HG03175 (cell line): ENCODE data around the gene FGF7.
"Not testable (repeated sequence)": the region's sequence is repeated elsewhere in the genome, so short reads cannot be mapped to it uniquely, and the experiment has no call there.

Experiments
- ATAC-seq: cut with Tn5 transposase; IDR thresholded peaks from one replicate; pipeline ENCODE4 v1.9.1; 2021; ENCODE audit warnings: mild to moderate bottlenecking, moderate library complexity; ENCODE audit not compliant: unreplicated experiment

FGF7 gene, protein sequence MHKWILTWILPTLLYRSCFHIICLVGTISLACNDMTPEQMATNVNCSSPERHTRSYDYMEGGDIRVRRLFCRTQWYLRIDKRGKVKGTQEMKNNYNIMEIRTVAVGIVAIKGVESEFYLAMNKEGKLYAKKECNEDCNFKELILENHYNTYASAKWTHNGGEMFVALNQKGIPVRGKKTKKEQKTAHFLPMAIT

DNA sequence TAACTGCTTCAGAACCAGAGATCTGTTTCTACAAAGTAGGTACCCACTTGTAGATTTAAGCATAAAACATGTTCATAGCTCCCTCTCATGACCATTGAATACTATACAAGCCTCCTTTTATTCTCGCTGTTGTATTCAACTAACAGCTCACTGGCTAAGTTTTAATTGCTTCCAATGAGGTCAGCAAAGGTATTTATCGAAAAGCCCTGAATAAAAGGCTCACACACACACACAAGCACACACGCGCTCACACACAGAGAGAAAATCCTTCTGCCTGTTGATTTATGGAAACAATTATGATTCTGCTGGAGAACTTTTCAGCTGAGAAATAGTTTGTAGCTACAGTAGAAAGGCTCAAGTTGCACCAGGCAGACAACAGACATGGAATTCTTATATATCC lies at the start of gene FGF7:
Gene FGF7, plus strand, starts transcription at position 222 of the 400 bp plus-strand sequence. CDS start 1,056 bp downstream, outside the sequence.
- ATAC-seq = no peak

- ATAC-seq = no peak
Observed at GRCh38 chr15:49379996-49380395, 43.0 kb upstream of the FGF7 start.

DNA sequence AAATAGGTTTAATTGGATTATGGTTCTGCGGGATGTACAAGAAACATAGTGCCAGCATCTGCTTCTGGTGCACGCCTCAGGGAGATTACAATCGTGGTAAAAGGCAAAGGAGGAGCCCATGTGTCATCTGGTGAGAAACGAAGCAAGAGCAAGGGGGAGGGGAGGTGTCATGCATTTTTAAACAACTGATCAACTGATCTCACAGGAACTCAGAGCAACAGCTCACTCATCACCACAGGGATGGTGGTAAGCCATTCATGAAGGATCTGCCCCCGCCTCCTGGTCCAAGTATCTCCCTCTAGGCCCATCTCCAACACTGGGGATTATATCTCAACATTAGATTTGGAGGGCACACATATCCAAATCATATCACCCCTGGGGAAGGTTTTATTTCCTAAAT lies 42.1 kb upstream of the FGF7 start:
- ATAC-seq = no peak

DNA sequence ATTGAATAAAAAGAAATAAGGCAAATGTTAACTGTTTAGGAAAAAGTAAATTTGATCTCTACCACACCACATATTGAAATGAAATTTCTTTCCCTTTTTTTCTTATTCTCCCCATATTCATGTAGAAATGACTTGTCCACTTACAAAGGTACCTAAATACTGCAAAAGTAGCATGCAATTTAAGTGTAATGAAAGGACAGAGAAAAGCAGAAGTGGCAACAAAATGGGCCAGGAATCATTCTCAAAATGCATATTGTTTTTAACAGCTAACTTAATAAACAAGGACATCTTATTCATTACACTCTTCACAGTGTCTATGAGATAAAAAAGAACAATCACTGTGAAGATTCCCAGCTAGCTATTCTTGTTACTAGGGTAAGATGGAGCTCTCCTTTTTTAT lies 40.6 kb upstream of the FGF7 start:
- no peak for ATAC-seq

GRCh38 chr15:49383266-49383665 lies 39.8 kb upstream of the FGF7 start:
- ATAC-seq = no peak

GRCh38 chr15:49387471-49387870 lies 35.6 kb upstream of the FGF7 start:
- no peak for ATAC-seq

DNA sequence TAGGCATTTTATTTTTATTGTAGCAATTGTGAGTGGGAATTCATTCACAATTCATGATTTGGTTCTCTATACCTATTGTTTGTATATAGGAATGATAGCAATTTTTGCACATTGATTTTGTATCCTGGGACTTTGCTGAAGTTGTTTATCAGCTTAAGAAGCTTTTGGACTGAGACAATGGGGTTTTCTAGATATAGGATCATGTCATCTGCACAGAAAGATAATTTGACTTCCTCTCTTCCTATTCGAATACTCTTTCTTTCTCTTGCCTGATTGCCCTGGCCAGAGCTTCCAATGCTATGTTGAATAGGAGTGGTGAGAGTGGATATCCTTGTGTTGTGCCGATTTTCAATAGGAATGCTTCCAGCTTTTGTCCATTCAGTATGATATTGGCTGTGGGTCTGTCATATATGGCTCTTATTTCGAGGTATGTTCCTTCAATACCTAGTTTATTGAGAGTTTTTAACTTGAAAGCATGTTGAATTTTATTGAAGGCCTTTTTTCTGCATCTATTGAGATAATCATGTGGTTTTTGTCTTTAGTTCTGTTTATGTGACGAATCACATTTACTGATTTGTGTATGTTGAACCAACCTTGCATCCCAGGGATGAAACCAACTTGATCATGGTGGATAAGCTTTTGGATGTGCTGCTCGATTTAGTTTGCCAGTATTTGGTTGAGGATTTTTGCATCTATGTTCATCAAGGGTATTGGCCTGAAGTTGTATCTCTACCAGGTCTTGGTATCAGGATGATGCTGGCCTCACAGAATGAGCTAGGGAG lies 20.3 kb upstream of the FGF7 start:
- ATAC-seq = not testable (repeated sequence)

DNA sequence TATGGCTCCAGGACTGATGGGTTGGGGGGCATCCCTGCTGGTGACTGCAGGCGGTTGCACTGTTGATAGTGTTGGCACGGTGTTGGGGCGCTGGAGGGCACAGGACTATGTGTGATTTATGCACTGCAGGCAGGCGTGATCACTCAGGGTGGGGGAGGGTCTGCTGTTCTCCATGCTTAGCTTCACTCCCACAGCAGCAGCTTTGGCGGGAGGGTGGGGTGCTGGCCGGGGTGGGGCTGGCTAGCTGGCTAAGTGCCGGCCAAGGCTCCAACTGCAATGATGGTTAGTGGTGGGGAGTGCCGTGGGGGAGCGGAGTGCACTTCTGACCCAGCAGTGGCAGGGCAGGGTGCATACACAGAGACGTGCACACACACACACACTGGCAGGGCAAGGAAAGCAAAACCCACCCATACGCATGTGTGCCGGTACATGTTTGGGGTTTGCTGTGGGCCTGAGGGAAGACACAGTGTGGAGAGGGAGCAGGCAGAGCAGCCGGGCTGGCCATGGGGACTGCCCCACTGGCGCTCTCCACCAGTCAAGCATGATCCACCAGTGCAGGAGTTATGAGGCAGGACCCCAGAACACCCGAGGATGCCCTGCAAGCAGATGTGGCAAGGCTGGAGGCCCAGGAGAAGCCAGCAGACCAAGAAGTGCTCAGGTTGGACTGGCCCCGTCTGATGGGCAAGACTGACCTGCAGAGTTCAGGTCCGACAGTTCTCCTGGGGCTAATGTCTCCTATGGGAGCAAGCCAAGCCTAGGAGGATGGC lies 16.5 kb upstream of the FGF7 start:
- ATAC-seq = no peak

DNA sequence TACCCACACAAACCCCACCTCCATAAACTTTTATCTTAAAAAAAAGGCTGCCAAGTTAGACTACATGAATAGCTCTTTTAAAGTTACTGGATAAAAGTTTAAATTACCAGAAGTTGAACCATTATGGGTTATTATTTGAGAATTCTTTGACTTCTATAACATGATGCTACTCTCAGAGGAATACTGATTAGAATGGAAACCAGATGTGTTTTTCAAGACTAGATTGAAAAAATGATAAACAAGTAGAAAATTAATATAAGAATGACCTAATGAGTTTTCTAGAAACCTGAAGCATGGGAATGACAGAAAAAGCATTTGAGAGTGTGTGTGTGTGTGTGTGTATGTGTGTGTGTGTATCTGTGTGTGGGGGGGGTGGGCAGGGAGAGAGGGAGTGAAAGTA lies 12.4 kb upstream of the FGF7 start:
- ATAC-seq = no peak

- ATAC-seq = no peak
Observed at GRCh38 chr15:49412797-49413196, 10.2 kb upstream of the FGF7 start.

DNA sequence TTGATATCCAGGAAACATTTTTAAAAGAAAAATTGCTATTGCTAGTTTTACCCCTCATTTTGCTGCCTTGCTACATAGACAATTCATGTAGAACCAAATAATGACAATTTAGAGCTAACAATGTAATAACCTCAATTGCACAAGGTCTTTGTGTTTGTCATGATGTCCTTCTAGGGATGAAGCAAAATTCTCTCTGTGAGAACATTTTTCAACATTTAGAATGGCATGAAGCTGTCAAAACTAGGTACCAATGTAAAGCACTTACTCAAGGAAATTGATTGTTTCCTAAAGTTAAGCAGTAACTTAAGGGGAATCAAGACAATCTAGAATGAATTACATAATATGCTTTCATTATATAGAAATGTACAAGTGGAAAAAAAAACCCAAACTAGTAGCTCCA lies 7.9 kb upstream of the FGF7 start:
- ATAC-seq = no peak

DNA sequence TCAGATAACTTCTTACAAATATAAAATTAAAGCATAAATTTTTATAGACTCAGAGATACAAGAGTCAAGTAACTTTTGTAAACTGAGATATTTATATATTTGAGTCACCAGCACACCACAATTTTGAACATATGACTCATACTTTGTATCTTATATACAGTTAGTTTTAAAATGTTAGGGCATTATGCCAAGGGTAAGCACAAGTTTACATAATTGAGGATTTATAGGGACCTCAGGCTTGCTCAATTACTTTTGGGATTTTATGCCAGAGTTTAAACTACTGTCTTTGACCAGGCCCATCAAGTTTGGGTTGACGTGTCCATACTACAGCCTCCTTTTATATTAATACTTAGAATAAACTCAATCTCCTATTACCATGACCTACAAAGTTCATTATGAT lies 7.4 kb upstream of the FGF7 start:
- ATAC-seq = no peak

- no peak for ATAC-seq
Observed at GRCh38 chr15:49418811-49419210, 4.2 kb upstream of the FGF7 start.

- ATAC-seq = peak; percentile 58
Observed at GRCh38 chr15:49421991-49422390, 1.1 kb upstream of the FGF7 start.

DNA sequence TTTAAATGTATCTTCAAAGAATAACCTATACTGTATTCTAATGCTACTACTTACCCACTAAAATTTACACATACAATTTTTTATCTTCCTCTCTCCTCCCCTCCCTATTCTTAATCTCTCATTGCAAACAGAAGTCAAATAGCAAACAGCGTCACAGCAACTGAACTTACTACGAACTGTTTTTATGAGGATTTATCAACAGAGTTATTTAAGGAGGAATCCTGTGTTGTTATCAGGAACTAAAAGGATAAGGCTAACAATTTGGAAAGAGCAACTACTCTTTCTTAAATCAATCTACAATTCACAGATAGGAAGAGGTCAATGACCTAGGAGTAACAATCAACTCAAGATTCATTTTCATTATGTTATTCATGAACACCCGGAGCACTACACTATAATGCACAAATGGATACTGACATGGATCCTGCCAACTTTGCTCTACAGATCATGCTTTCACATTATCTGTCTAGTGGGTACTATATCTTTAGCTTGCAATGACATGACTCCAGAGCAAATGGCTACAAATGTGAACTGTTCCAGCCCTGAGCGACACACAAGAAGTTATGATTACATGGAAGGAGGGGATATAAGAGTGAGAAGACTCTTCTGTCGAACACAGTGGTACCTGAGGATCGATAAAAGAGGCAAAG lies 984 bp downstream of the FGF7 start:
- ATAC-seq = no peak

GRCh38 chr15:49424954-49425353 lies 1.9 kb downstream of the FGF7 start:
- ATAC-seq = no peak

DNA sequence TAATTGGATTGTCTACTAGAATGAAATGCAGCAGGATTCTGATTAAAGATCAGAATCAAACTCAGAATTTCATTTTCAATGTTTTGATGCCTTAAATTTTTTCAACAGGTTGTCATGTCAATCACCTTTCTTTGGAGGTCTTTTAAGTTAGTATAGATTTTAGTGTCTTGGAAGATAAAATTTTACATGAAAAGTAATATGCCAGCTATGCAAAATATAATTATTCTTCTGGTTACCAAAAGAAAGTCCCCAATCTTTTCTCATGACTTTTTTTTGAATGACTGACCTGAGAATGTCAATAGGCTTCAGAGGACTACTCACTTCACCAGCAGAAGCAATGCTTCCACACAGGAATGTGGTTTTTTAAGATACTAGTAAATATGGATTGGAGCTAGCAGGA lies 4.3 kb downstream of the FGF7 start:
- ATAC-seq = no peak

- ATAC-seq = no peak
Observed at GRCh38 chr15:49428409-49429095, 5.5 kb downstream of the FGF7 start.

DNA sequence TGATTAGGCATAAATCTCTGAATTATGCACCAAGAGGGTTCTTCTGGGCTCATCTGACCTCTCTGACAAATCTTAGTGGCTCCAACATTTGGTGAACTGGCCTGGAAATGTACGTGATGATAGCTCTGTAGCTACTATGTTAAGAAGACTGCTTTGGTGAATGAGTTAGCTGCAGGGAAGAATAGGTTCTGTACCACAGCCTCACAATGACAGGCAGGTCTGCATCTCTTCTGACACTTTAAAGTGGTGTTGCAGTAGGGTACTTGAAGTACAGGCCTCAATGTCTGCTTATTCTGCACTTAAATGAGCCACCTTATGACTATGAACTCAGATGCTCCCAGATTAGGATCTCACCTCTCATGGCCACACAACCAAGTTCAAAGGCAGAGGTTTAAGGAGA lies 7.0 kb downstream of the FGF7 start:
- no peak for ATAC-seq

- no peak for ATAC-seq
Observed at GRCh38 chr15:49435174-49435573, 12.1 kb downstream of the FGF7 start.

DNA sequence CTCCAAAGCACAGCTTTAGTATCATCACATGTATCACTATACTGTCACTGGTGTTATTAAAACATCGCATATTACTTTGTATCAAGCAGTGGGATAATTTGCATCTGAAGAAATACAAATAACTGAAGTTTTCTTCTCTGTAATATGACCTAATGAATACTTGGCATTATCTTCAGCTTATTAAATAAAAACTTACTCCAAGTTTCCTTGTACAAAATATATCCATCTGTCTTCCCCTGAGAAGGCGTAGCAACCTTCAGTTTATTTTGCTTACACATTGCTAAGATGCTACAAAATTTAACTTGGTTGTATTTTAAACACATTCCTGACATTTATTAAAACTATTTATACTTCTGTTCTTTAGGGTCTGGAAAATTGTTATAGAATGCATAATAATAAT lies 13.7 kb downstream of the FGF7 start:
- ATAC-seq = no peak
